Nucleus accumbens (tissue), 56 donors: ENCODE results near the gene FBN2.
"Not testable (repeated sequence)": the region's sequence is repeated elsewhere in the genome, so short reads cannot be mapped to it uniquely, and the experiment has no call there.

Experiments
- DNase-seq, 56 donors: peaks; one replicate each; lab custom pipeline; 2025; lab: John Stamatoyannopoulos, UW

FBN2 gene

GRCh38 chr5:128331261-128331660, 206.8 kb downstream of the FBN2 start:
- DNase-seq: no peak

GRCh38 chr5:128329386-128329939, 208.6 kb downstream of the FBN2 start:
- DNase-seq: no peak

GRCh38 chr5:128328446-128328845, 209.6 kb downstream of the FBN2 start:
- no peak for DNase-seq

GRCh38 chr5:128328007-128328406, 210.0 kb downstream of the FBN2 start:
- no peak for DNase-seq

GRCh38 chr5:128321418-128321817, 216.6 kb downstream of the FBN2 start:
- not testable (repeated sequence) for DNase-seq

- DNase-seq: no peak
These were observed 219.4 kb downstream of the FBN2 start for GRCh38 chr5:128318691-128319090.

GRCh38 chr5:128317481-128317880, 220.6 kb downstream of the FBN2 start:
- DNase-seq: no peak

GRCh38 chr5:128315671-128316070, 222.4 kb downstream of the FBN2 start:
- no peak for DNase-seq

- no peak for DNase-seq
These were observed 232.7 kb downstream of the FBN2 start for GRCh38 chr5:128305341-128305740.

- DNase-seq: no peak
These were observed 233.3 kb downstream of the FBN2 start for GRCh38 chr5:128304791-128305190.

- DNase-seq: peak in 1 of 56 donors; percentile 0
These were observed 234.0 kb downstream of the FBN2 start for GRCh38 chr5:128304088-128304487.

- no peak for DNase-seq
These were observed 234.5 kb downstream of the FBN2 start for GRCh38 chr5:128303593-128303992.

GRCh38 chr5:128300181-128300580, 237.9 kb downstream of the FBN2 start:
- DNase-seq: no peak

GRCh38 chr5:128290152-128290858, 247.7 kb downstream of the FBN2 start:
- no peak for DNase-seq

- no peak for DNase-seq
These were observed 250.3 kb downstream of the FBN2 start for GRCh38 chr5:128287740-128288139.

- no peak for DNase-seq
These were observed 253.8 kb downstream of the FBN2 start for GRCh38 chr5:128284236-128284635.

GRCh38 chr5:128279345-128279744, 258.7 kb downstream of the FBN2 start:
- DNase-seq: no peak

GRCh38 chr5:128276537-128277216, 261.4 kb downstream of the FBN2 start:
- DNase-seq: no peak

GRCh38 chr5:128274441-128274840, 263.6 kb downstream of the FBN2 start:
- DNase-seq: no peak

GRCh38 chr5:128273736-128274135, 264.3 kb downstream of the FBN2 start:
- DNase-seq: no peak

- no peak for DNase-seq
These were observed 266.1 kb downstream of the FBN2 start for GRCh38 chr5:128271859-128272464.

- no peak for DNase-seq
These were observed 267.0 kb downstream of the FBN2 start for GRCh38 chr5:128271071-128271470.
